NCI-H524 treated with DMSO at 0.1 percent for 48 hours (cell line): ENCODE results near the gene NT5DC2.

Experiments
- DNase-seq: peaks from one replicate; lab custom pipeline; 2025; lab: John Stamatoyannopoulos, UW

Gene NT5DC2

GRCh38 chr3:52487788-52488691 lies 45.6 kb downstream of the NT5DC2 start:
- DNase-seq = no peak

GRCh38 chr3:52487050-52487787 lies 46.4 kb downstream of the NT5DC2 start:
- no peak for DNase-seq

- no peak for DNase-seq
These were observed 48.8 kb downstream of the NT5DC2 start for GRCh38 chr3:52484680-52485461.

GRCh38 chr3:52483577-52484381 lies 49.9 kb downstream of the NT5DC2 start:
- no peak for DNase-seq

GRCh38 chr3:52483081-52483480 lies 50.6 kb downstream of the NT5DC2 start:
- no peak for DNase-seq

- DNase-seq = no peak
These were observed 51.7 kb downstream of the NT5DC2 start for GRCh38 chr3:52481819-52482521.

- DNase-seq = peak; percentile 5
These were observed 52.6 kb downstream of the NT5DC2 start for GRCh38 chr3:52480768-52481715.

- no peak for DNase-seq
These were observed 53.6 kb downstream of the NT5DC2 start for GRCh38 chr3:52479877-52480575.

- DNase-seq = no peak
These were observed 54.4 kb downstream of the NT5DC2 start for GRCh38 chr3:52479037-52479876.

GRCh38 chr3:52477796-52478095 lies 55.9 kb downstream of the NT5DC2 start:
- no peak for DNase-seq

GRCh38 chr3:52477076-52477795 lies 56.4 kb downstream of the NT5DC2 start:
- DNase-seq = no peak
